Astrocyte (in vitro differentiated cells and primary cell): ENCODE data around the gene CDO1.

Source experiments
- CTCF ChIP-seq: IDR thresholded peaks from 2 replicates; pipeline ENCODE4 v1.5.1; 2011; ENCODE audit warnings: low read depth, mild to moderate bottlenecking, inconsistent platforms, low read length, moderate library complexity; ENCODE audit not compliant: insufficient read depth
- EZH2 ChIP-seq: IDR thresholded peaks from 2 replicates; pipeline ENCODE4 v1.6.1; 2012; ENCODE audit warnings: mild to moderate bottlenecking, low read length, inconsistent platforms; ENCODE audit not compliant: insufficient read depth

DNA sequence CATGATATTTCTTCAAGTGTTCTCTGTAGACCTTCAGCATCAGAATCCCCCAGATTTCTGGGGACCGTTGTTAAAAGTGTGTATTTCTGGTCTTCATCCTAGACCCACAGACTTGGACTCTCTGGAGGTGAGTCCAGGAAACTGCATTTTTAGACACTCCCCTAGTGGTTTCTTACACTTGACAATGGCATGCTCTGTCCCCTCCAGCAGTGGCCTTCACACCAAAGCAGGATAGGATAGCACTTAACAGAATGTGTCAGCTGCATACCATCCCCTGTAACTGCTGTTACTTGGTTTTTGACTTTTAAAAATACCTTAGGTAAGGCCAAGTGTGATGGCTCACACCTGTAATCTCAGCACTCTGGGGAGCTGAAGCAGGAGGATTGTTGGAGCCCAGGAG, 20.8 kb downstream of the CDO1 start:
- no peak for TF ChIP-seq CTCF
- TF ChIP-seq EZH2: no peak
